ENCODE measurements around the gene PHACTR3.

PHACTR3 gene

GRCh38 chr20:59781226-59781625 is 176.9 kb downstream of the PHACTR3 start:
- no peak for FAIRE-seq

GRCh38 chr20:59782986-59783640 is 178.8 kb downstream of the PHACTR3 start:
- no peak for FAIRE-seq

- no peak for FAIRE-seq
These were observed 179.3 kb downstream of the PHACTR3 start for GRCh38 chr20:59783641-59784010.

- FAIRE-seq, result no peak
These were observed 180.0 kb downstream of the PHACTR3 start for GRCh38 chr20:59784365-59784764.

- no peak for FAIRE-seq
These were observed 180.7 kb downstream of the PHACTR3 start for GRCh38 chr20:59784791-59785668.

- FAIRE-seq, result no peak
These were observed 181.3 kb downstream of the PHACTR3 start for GRCh38 chr20:59785669-59785959.

GRCh38 chr20:59785986-59786795 is 181.9 kb downstream of the PHACTR3 start:
- no peak for FAIRE-seq

GRCh38 chr20:59786801-59787537 is 182.6 kb downstream of the PHACTR3 start:
- no peak for FAIRE-seq

- no peak for FAIRE-seq
These were observed 183.2 kb downstream of the PHACTR3 start for GRCh38 chr20:59787538-59787890.

- FAIRE-seq, result no peak
These were observed 183.9 kb downstream of the PHACTR3 start for GRCh38 chr20:59788196-59788735.

- no peak for FAIRE-seq
These were observed 184.6 kb downstream of the PHACTR3 start for GRCh38 chr20:59788811-59789397.

- FAIRE-seq, result no peak
These were observed 185.3 kb downstream of the PHACTR3 start for GRCh38 chr20:59789686-59790085.

GRCh38 chr20:59790346-59790745 is 186.0 kb downstream of the PHACTR3 start:
- no peak for FAIRE-seq

GRCh38 chr20:59792300-59792699 is 188.0 kb downstream of the PHACTR3 start:
- FAIRE-seq, result no peak

- FAIRE-seq, result no peak
These were observed 190.2 kb downstream of the PHACTR3 start for GRCh38 chr20:59794555-59794954.

- FAIRE-seq, result no peak
These were observed 196.0 kb downstream of the PHACTR3 start for GRCh38 chr20:59800309-59800708.

- no peak for FAIRE-seq
These were observed 197.7 kb downstream of the PHACTR3 start for GRCh38 chr20:59802018-59802417.

- FAIRE-seq, result no peak
These were observed 198.3 kb downstream of the PHACTR3 start for GRCh38 chr20:59802471-59803221.

- FAIRE-seq, result no peak
These were observed 200.0 kb downstream of the PHACTR3 start for GRCh38 chr20:59804347-59804746.

- FAIRE-seq, result no peak
These were observed 200.7 kb downstream of the PHACTR3 start for GRCh38 chr20:59804871-59805665.

All from islet of Langerhans (tissue), 1 donor.